ENCODE measurements around the gene DARS2. TPM values are rescaled to one million over a fixed set of nuclear protein-coding genes. Genes with fewer than 3 reads are reported as not detected.
A peak's percentile ranks its signal among the peaks of the same experiment; 100 is the strongest.

Gene DARS2
- total RNA-seq, 1 donor from 2014 or later = 17.4 TPM

GRCh38 chr1:173827611-173828010, 3.1 kb downstream of the DARS2 start:
- DNase-seq (ENCODE audit: low read depth) (no peak), FAIRE-seq (no peak)
- Mint-ChIP-seq H3K4me1 (ENCODE audit: low read depth, unreplicated experiment) (peaks cover 9% of the 10 kb centered on the region), H3K36me3 (ENCODE audit: low read depth, unreplicated experiment) (peaks cover 3% of the 10 kb centered on the region), H3K27me3 (ENCODE audit: low read depth, unreplicated experiment) (no peaks in the 10 kb centered on the region), H3K9me3 (ENCODE audit: unreplicated experiment) (no peaks in the 10 kb centered on the region), H3K4me3 (ENCODE audit: unreplicated experiment) (no peak overlapping the region), H3K27ac (ENCODE audit: unreplicated experiment) (no peak overlapping the region)
- Histone ChIP-seq H2AFZ (ENCODE audit: low read depth, low read length) (no peak overlapping the region), H3K4me3 (ENCODE audit: insufficient read depth, low read depth, low read length) (no peak overlapping the region), H3K9me3 (ENCODE audit: insufficient read depth, low read depth, low read length) (no peaks in the 10 kb centered on the region), H3K4me2 (ENCODE audit: low read length) (peak overlapping the region; percentile 25), H3K27me3 (ENCODE audit: insufficient read depth, low read length) (no peaks in the 10 kb centered on the region), H3K9ac (ENCODE audit: low read length) (no peak overlapping the region), H3K79me2 (ENCODE audit: insufficient read depth, low read length) (peaks cover 15% of the 10 kb centered on the region), H3K36me3 (ENCODE audit: insufficient read depth, low read length) (peaks cover 3% of the 10 kb centered on the region), H4K20me1 (ENCODE audit: insufficient read depth, low read length) (no peaks in the 10 kb centered on the region), H3K27ac (ENCODE audit: low read depth, low read length) (no peak overlapping the region), H3K4me1 (ENCODE audit: insufficient read depth, low read length) (no peaks in the 10 kb centered on the region)
- TF ChIP-seq CTCF (IDR thresholded peaks at IDR 0.05; ENCODE audit: insufficient read depth, low read depth, low read length) = no peak
- TF ChIP-seq EZH2 (IDR thresholded peaks at IDR 0.05; ENCODE audit: insufficient read depth, low read length) = no peak

- H3K4me3 Mint-ChIP-seq (ENCODE audit: unreplicated experiment) = no peak overlapping the region
- Histone ChIP-seq H3K4me2 (ENCODE audit: low read length) (no peak overlapping the region), H3K9me3 (ENCODE audit: insufficient read depth, low read depth, low read length) (no peaks in the 10 kb centered on the region), H3K79me2 (ENCODE audit: insufficient read depth, low read length) (no peaks in the 10 kb centered on the region), H3K36me3 (ENCODE audit: insufficient read depth, low read length) (peaks cover 3% of the 10 kb centered on the region), H4K20me1 (ENCODE audit: insufficient read depth, low read length) (no peaks in the 10 kb centered on the region), H2AFZ (ENCODE audit: low read depth, low read length) (no peak overlapping the region), H3K9ac (ENCODE audit: low read length) (no peak overlapping the region), H3K4me1 (ENCODE audit: insufficient read depth, low read length) (no peaks in the 10 kb centered on the region), H3K27ac (ENCODE audit: low read depth, low read length) (no peak overlapping the region), H3K27me3 (ENCODE audit: insufficient read depth, low read length) (no peaks in the 10 kb centered on the region), H3K4me3 (ENCODE audit: insufficient read depth, low read depth, low read length) (no peak overlapping the region)
- no peaks in the 10 kb centered on the region for H3K9me3 Mint-ChIP-seq (ENCODE audit: unreplicated experiment)
- DNase-seq (ENCODE audit: low read depth) (no peak), FAIRE-seq (no peak)
- no peaks in the 10 kb centered on the region for H3K4me1 Mint-ChIP-seq (ENCODE audit: low read depth, unreplicated experiment)
- no peaks in the 10 kb centered on the region for H3K27me3 Mint-ChIP-seq (ENCODE audit: low read depth, unreplicated experiment)
- peaks cover 8% of the 10 kb centered on the region for H3K36me3 Mint-ChIP-seq (ENCODE audit: low read depth, unreplicated experiment)
- TF ChIP-seq CTCF (IDR thresholded peaks at IDR 0.05; ENCODE audit: insufficient read depth, low read depth, low read length) = no peak
- H3K27ac Mint-ChIP-seq (ENCODE audit: unreplicated experiment) = no peak overlapping the region
Observed at GRCh38 chr1:173832748-173833147, 8.3 kb downstream of the DARS2 start.

- Mint-ChIP-seq H3K36me3 (ENCODE audit: low read depth, unreplicated experiment) (peaks cover 8% of the 10 kb centered on the region), H3K4me1 (ENCODE audit: low read depth, unreplicated experiment) (peaks cover 19% of the 10 kb centered on the region), H3K27me3 (ENCODE audit: low read depth, unreplicated experiment) (no peaks in the 10 kb centered on the region), H3K4me3 (ENCODE audit: unreplicated experiment) (no peak overlapping the region), H3K27ac (ENCODE audit: unreplicated experiment) (no peak overlapping the region), H3K9me3 (ENCODE audit: unreplicated experiment) (no peaks in the 10 kb centered on the region)
- TF ChIP-seq CTCF (IDR thresholded peaks at IDR 0.05; ENCODE audit: insufficient read depth, low read depth, low read length) (no peak), EZH2 (IDR thresholded peaks at IDR 0.05; ENCODE audit: insufficient read depth, low read length) (no peak)
- Histone ChIP-seq H3K9me3 (ENCODE audit: insufficient read depth, low read depth, low read length) (no peaks in the 10 kb centered on the region), H2AFZ (ENCODE audit: low read depth, low read length) (no peak overlapping the region), H3K27me3 (ENCODE audit: insufficient read depth, low read length) (no peaks in the 10 kb centered on the region), H3K4me3 (ENCODE audit: insufficient read depth, low read depth, low read length) (no peak overlapping the region), H3K4me1 (ENCODE audit: insufficient read depth, low read length) (peaks cover 12% of the 10 kb centered on the region), H3K27ac (ENCODE audit: low read depth, low read length) (no peak overlapping the region), H3K79me2 (ENCODE audit: insufficient read depth, low read length) (no peaks in the 10 kb centered on the region), H3K4me2 (ENCODE audit: low read length) (no peak overlapping the region), H3K9ac (ENCODE audit: low read length) (no peak overlapping the region), H4K20me1 (ENCODE audit: insufficient read depth, low read length) (peaks cover 3% of the 10 kb centered on the region), H3K36me3 (ENCODE audit: insufficient read depth, low read length) (peaks cover 13% of the 10 kb centered on the region)
- DNase-seq (ENCODE audit: low read depth) (no peak), FAIRE-seq (no peak)
Observed at GRCh38 chr1:173852105-173852504, 27.6 kb downstream of the DARS2 start.
